Occipital lobe (tissue), 2 donors: ENCODE measurements around the gene KIAA0513. TPM values are rescaled to one million over a fixed set of nuclear protein-coding genes. Genes with fewer than 3 reads are reported as not detected.

ENCODE experiments used
- DNase-seq: peaks from one replicate; lab custom pipeline; 2025; lab: John Stamatoyannopoulos, UW
- total RNA-seq: library from RNA; depleted of rRNA; stranded (reverse); fragments of >200 nt; gene quantifications from one replicate; pipeline ENCODE4 v1.2.3, GENCODE V29; 2014

Gene KIAA0513
- total RNA-seq, 1 donor from 2014 or later = 53.7 TPM

DNA sequence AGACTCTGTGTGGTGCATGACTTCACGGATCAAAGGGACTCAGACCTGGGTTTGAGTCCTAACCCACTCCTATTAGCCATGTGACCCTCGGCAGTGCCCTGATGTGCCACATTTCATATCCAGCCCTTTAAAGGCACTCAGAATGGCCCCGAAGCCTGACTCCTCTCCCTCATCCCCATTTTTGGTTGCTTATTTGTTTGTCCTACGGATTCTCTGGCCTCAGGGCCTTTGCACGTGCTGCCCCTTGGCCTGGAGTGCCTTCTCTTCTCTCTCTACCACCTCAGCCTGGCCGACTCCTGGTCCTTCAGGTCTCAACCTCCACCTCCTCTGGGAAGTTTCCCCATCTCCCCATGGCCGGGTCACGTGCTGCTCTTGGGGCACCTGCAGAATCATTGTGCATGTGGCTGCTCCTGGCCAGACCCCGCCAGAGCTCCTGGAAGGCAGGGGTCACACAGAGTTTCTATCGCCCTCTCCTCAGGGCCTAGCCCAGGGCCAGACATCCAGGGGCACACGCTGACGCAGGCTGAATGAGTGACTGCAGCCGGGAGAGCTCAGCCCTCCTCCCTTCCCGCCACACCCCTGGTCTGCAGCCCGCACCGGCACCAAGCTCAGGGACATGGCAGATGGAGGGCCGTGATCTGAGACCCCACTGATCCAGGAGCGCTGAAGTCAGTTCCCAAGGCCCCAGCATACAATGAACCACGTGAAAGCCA is 106.6 kb downstream of the KIAA0513 start:
- no peak for DNase-seq

DNA sequence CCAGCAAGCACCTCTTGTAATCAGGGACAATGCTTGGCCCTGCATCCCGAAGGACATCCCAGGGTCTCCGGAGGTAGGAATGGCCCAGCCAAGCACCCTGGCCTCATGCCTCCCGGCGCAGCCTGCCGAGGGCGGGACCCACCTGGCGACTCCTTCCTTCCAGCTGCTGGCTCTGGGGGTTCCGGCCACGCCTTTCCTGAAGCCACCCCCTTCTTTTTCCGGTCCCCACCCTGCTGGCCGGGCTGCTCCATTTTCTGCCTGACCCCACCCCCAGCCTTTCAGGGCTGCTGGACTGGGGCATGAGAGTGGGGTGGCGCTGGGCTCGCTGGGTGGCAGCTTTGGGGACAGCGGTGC is 107.2 kb downstream of the KIAA0513 start:
- DNase-seq = no peak

DNA sequence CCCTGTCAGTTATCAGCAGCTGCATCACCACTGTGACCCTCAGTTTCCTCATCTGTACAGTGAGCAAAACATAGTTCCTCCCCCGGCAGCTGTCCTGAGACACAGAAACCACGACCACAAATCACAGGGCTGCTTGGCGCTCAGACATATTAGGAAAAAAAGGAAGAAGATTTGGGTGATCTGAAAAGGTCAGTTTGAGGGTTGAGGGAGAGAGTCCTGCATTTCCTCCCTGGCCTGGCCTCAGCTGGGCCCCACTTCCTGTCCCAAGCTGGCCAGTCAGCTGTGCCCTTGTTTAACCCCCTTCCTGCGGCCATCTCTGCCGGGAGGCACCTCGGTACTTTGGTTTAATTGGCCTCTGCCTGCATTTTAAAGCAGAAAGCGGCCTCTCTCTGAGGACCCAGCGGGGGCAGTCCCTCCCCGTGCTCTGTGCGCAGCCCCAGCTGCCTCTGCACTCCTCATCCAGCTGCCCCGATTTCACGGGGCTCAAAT is 108.7 kb downstream of the KIAA0513 start:
- DNase-seq = no peak

DNA sequence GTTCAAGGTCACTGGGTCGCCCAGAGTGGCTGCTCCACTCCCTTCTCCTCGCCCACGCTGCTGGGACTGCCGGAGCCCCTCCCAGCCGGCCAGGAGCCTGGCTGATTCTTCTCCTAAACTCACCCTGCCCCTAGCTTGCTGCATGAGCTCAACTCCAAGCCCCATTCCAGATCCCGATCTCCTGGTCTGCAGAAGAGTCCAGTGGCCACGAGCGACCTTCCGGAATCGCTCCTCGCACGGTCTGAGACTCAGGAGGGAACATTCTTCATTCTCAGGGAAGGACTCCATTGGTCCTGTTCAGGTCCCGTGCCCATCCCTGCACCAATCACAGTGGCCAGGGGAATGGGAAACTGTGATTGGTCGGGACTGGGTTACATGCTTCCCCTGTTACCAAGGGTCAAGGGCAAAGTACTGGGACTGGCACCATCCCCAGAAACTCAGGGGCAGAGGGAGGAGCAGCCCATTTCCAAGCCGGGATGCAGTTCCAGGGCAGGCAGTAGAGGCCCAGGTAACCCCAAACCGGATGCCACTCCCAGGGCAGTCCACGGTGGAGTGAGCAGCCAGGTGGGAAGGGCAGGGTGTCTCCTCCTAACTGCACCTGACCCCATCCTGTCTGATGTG is 109.2 kb downstream of the KIAA0513 start:
- DNase-seq = no peak

DNA sequence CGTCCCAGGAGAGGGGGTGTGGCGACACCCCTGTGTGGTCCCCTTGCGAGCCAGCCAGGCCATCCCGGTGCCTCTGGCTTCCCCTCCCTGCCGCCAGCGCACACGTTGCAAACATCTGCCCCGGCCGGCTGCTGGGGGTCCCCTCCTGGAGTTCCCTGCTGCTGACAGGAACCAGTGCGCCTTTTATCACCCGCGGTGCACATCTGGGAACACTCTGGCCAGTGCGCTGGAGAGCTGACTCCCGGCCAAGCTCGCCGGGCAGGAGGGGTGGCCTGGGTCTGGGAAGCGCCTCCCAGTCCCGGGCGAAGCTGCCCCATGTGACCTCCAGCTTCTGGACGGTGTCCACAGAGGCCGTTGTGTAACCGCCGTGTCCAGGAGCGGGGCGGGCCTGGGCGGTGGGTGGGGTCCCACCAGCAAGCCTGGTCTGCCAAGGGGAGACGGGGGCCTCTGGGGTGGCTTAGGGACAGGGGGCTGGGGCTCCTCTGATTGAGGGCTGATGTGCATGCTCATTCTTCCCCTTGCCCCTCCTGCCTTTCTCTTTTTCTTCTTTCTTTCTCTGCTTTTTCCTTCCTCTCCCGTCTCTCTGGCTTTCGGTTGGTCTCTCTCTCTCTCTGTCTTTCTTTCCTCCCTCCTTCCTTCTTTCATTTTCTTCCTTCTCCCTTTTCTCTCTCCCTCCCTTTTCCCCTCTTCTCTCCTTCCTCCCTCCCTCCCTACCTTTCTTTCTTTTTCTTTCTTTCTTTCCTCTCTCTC is 109.9 kb downstream of the KIAA0513 start:
- DNase-seq = peak; percentile 79

DNA sequence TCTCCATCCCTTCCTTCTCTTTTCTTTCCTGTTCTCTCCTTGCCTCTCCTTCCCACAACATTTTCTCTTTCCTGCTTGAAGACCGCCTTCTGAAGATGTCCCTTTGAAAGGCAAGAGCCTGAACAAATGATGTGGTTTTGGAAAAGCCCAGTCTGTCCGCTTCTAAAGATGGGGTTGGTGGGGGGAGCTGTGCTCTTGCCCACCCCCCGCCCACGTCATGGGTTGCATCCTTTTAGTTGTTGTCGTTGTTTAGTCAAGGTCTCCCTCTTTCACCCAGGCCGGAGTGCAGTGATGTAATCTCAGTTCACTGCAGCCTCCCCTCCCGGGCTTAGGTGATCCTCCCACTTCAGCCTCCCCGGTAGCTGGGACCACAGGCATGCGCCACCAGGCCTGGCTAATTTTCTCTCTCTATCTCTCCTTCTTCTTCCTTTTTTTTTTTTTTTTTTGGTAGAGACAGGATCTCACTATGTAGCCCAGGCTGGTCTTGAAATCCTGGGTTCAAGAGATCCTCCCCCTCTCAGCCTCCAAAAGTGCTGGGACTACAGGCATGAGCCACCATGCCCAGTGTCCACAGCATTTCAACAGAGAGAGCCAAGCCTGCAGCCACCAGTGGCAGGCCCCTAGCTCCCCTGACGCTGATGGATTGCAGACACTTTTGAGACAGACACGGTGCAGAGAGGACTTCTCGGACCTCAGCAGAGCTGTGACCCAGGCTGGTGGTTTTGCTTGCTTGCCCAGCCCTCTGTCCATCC is 110.7 kb downstream of the KIAA0513 start:
- DNase-seq = no peak

DNA sequence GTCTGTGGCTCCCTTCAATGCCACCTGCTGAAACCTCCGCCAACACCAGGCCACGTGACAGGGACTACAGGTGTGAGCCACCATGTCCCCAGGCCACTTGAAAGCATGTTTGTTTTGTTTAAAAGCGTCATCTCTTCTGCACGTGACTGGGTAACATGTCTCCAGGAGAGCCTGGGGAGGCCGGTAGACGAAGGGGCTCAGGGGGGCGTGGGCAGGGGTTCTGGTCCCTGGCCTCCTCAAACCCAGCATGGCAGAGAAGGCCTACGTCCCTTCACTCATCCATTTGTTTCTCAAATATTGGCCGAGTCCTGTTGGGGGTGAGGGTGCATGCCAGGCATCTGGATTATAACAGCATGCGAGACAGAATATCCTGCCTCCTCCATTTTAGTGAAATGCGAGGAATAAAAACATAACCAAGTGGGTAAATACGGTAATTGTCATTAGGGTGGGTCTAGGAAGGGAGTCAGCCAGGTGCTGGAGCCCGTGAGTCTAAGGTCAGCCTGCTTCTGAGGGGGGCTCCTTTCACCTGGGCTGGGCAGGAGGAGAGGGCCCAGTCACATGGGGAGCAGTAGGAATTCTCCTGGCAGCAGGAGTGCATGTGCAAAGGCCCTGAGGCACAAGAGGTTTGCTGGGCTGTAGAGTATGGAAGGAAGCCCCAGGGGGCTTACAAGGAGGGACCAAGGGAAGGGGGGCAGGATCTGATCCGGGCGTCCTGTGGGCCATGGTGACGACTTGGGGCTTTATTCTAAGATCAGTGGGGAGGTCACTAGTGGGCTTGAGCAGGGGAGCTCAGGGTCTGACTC is 111.4 kb downstream of the KIAA0513 start:
- DNase-seq = no peak

DNA sequence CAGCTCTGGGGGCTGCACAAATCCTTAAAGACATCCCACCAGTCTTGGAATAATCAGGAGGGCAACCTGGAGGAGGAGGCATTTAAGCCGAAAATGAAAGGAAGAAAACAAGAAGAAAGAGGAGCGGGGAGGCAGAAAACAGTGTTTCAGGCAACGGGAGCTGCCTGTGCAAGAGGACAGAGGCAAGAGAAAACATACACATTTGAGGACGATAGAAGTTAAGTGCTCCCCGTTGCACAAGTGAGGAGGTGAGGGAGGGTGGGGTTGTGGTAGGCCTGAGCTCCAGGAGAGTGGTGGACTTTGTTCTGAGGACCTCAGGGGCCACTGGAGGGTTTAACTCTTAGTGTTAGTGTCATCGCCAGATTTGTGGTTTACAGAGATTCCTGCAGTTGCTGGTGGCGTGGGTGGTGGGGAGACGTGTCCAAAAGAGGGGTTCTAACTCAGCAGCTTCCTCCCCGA is 112.3 kb downstream of the KIAA0513 start:
- DNase-seq = no peak

DNA sequence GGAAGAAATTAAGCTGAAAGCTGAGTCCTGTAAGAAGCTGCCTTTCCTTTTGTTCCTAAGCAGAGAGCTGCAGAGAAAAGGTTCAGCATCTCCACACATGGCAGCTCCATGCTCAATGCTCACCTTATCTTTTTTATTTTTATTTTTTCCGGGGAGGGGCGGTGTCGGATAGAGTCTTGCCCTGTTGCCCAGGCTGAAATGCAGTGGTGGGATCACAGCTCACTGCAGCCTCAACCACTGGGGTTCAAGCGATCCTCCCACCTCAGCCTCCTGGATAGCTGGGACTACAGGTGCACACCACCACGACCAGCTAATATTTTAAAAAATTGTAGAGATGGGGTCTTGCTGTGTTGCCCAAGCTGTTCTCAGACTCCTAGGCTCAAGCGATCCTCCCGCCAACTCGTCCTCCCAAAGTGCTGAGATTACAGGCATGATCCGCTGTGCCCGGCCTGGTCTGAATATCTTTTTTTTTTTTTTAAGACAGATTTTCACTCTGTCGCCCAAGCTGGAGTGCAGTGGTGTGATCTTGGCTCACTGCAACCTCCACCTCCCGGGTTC is 112.9 kb downstream of the KIAA0513 start:
- no peak for DNase-seq

DNA sequence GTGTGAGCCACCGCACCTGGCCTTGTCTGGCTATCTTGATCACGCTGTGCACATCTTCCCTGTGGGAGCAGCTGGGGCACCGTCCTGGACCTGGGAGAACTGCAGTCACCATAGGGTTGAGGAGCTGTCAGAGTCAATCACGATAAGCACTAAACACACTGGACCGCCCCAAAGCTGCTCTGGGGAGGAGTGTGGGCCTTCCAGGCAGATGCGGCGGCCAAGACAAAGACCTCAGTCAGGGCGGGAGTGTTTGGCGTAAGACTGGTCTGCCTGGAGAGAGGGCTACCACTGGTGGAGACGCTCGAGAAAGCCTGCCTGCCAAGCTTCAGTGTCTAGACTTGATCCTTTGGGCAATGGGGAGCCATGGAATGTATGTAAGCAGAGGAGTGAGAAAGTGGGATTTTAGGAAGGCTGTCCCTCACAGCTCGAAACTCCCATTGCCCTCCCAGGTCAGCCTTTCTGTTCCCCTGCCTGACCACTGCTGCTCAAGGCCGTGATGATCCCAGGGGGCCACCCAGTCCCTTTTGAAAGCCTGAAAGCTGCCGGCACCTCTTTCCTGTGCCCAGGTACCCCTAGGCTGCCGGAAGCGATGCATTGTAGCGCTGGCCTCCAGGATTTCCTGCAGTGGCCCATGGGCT is 114.0 kb downstream of the KIAA0513 start:
- DNase-seq = no peak

DNA sequence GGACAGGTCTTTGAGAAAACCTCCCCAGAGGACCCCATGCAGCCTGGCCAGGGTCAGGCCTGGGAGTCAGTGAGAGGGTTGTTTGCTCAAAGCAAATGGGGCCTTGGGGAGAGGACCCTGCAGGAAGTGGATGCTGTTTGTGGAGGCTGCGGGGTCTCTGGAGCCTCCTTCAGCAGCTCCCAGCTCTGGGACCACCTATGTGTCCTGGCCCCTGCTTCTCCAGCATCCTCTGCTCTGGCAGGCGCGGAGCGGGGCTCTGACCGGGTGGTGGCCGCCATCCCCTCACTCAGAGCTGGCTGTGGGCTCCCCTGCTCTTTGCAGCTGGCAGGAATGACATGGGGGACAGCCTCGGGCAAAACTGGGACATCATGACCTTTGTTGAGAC is 114.5 kb downstream of the KIAA0513 start:
- DNase-seq = no peak

DNA sequence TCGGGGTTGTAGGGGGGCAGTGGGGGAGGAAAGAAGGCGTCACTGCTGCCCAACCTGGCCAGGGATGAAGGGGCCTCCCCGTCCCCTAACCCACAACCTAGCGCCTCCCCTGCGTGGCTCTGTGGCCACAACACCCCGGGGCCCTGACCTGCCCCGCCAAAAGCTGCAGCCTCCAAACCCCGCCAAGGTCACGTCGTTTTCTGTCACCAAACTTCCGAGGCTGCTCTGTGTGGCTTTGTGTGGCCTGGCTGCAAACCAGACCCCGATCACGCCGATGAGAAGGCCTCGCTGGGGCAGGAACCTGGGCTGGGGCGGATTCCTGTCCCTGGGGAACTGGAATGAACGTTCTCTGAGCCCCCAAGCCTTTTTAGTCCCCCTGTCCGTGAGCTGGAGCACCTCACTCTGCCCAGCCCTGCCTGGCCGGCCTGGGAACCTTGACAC is 115.2 kb downstream of the KIAA0513 start:
- DNase-seq = no peak

Other genes with a start within 250 kb of the KIAA0513 start
- 2.7 TPM for gene CRISPLD2, start 207.8 kb upstream of the KIAA0513 start, total RNA-seq
- gene ZDHHC7, start 16.3 kb upstream of the KIAA0513 start, total RNA-seq = 24.0 TPM
- gene CIBAR2, start 84.7 kb downstream of the KIAA0513 start, total RNA-seq = not detected